H7 (cell line): ENCODE results near the gene CNOT6. TPM values are rescaled to one million over a fixed set of nuclear protein-coding genes. Genes with fewer than 3 reads are reported as not detected.
"Not testable (repeated sequence)": the region's sequence is repeated elsewhere in the genome, so short reads cannot be mapped to it uniquely, and the experiment has no call there.

ENCODE experiments used
- DNase-seq: peaks from one replicate; pipeline ENCODE4 v3.0.0; 2012
- H3K27me3 ChIP-seq: 2 replicates; pipeline ENCODE4 v1.6.0; 2011; ENCODE audit warnings: mild to moderate bottlenecking, low read length; ENCODE audit not compliant: control insufficient read depth, insufficient read depth
- H3K36me3 ChIP-seq: replicated peaks from 2 replicates; pipeline ENCODE4 v1.5.1; 2011; ENCODE audit warnings: low read length; ENCODE audit not compliant: control insufficient read depth, insufficient read depth
- H3K4me3 ChIP-seq: 2 replicates; pipeline ENCODE4 v1.5.1; 2011; ENCODE audit warnings: low read depth, mild to moderate bottlenecking, control low read depth, low read length, moderate library complexity; ENCODE audit not compliant: insufficient read depth
- total RNA-seq: library from RNA; depleted of rRNA; stranded (reverse); fragments of >200 nt; shearing (Covaris generic); gene quantifications from 2 replicates; pipeline ENCODE4 v1.2.3, GENCODE V29; 2014; rRNA removed

CNOT6 gene
- total RNA-seq = 11.2 and 17.4 TPM in 2 replicates

- Histone ChIP-seq H3K36me3 (no peaks in the 10 kb centered on the region; the same call in 1 of the 2 replicates), H3K27me3 (no peaks in the 10 kb centered on the region), H3K4me3 (peak within 1 kb of the TSS; percentile 97)
- DNase-seq = peak; percentile 99
Observed at GRCh38 chr5:180494060-180494509, at the start of gene CNOT6. CNOT6 (plus strand) TSS chr5:180494379; CDS start chr5:180529277, 34,898 bp downstream.

GRCh38 chr5:180454752-180455151 lies 39.4 kb upstream of the CNOT6 start:
- no peak overlapping the region for H3K4me3 ChIP-seq
- H3K36me3 ChIP-seq = no peaks in the 10 kb centered on the region
- H3K27me3 ChIP-seq = no peaks in the 10 kb centered on the region
- DNase-seq = no peak

- no peaks in the 10 kb centered on the region for H3K36me3 ChIP-seq
- no peak overlapping the region for H3K4me3 ChIP-seq
- no peaks in the 10 kb centered on the region for H3K27me3 ChIP-seq
- DNase-seq = no peak
Observed at GRCh38 chr5:180455872-180456271, 38.3 kb upstream of the CNOT6 start.

DNA sequence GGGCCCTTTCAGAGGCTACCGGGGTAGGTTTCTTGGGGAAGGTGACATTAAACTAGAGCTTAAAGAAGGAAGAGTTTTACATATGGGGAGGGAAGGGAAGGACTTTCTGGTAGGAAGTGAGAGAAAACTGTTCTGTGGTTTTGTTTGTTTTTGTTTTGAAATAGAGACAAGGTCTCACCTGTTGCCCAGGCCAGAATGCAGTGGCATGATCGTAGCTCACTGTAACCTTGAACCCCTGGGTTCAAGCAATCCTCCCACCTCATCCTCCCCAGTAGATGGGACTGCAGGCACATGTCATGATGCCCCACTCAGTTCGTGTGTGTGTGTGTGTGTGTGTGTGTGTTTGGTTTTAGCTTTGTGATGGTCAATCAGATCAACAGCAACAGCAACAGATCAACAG lies 37.4 kb upstream of the CNOT6 start:
- H3K4me3 ChIP-seq = no peak overlapping the region
- no peaks in the 10 kb centered on the region for H3K27me3 ChIP-seq
- DNase-seq = no peak
- H3K36me3 ChIP-seq = no peaks in the 10 kb centered on the region

DNA sequence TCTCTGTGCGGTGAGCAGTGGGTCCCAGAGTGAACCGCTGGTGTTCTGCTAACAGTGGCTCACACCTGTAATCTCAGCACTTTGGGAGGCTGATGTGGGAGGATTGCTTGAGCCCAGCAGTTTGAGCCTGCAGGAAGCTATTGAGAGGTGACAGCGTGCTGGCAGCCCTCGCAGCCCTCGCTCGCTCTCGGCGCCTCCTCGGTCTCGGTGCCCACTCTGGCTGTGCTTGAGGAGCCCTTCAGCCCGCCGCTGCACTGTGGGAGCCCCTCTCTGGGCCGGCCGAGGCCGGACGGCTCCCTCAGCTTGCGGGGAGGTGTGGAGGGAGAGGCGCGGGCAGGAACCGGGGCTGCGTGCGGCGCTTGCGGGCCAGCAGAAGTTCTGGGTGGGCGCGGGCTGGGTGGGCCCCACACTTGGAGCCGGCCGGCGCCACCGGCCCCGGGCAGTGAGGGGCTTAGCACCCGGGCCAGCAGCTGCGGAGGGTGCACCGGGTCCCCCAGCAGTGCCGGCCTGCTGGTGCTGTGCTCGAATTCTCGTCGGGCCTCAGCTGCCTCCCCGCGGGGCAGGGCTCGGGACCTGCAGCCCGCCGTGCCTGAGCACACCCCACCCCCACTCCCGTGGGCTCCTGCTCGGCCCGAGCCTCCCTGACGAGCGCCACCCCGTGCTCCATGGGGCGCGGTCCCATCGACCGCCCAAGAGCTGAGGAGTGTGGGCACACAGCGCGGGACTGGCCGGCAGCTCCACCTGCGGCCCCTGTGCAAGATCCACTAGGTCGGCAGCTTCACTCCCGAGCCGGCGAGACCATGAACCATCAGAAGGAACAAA lies 35.1 kb upstream of the CNOT6 start:
- not testable (repeated sequence) for H3K27me3 ChIP-seq, H3K4me3 ChIP-seq, H3K36me3 ChIP-seq
- peak; percentile 2 for DNase-seq

DNA sequence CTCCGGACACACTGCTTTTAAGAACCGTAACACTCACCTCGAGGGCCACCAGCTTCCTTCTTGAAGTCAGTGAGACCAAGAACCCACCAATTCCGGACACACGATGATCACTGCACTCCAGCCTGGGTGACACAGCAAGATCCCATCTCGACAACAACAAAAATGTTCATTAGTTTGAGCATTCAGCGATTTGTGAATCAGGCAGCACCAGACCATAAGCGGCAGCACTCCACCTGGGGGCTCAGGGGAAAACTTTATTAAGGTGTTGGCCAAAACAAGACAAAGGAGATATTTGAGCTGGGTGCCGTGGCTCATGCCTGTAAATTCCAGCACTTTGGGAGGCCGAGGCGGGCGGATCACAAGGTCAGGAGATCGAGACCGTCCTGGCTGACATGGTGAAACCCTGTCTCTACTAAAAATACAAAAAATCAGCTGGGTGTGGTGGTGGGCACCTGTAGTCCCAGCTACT lies 34.5 kb upstream of the CNOT6 start:
- H3K27me3 ChIP-seq, H3K36me3 ChIP-seq, H3K4me3 ChIP-seq: not testable (repeated sequence)
- peak; percentile 3 for DNase-seq

DNA sequence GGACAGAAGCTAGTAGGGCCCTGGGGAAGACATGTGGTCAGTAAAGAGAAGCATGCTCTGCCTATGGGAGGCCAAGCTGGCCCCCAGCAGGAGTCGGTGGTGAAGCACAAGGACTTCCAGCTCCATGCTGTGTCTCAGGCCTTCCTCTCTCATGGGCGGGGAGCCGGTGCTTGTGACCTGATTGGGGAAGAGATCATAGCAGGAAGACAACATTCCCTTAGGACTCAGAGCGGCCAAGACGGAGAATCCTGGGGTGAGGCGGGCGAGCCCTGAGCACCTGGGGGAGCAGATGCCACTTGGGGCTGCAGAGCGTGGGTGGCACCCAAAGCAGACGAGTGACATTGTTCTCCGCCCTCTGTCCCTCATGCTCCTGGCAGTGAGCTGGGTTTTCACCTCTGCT lies 33.3 kb upstream of the CNOT6 start:
- Histone ChIP-seq H3K4me3 (no peak overlapping the region), H3K36me3 (no peaks in the 10 kb centered on the region), H3K27me3 (no peaks in the 10 kb centered on the region)
- DNase-seq = no peak

GRCh38 chr5:180461303-180461702 lies 32.9 kb upstream of the CNOT6 start:
- H3K4me3 ChIP-seq = no peak overlapping the region
- peak; percentile 22 for DNase-seq
- H3K36me3 ChIP-seq = no peaks in the 10 kb centered on the region
- no peaks in the 10 kb centered on the region for H3K27me3 ChIP-seq

- peak; percentile 15 for DNase-seq
- no peaks in the 10 kb centered on the region for H3K36me3 ChIP-seq
- no peaks in the 10 kb centered on the region for H3K27me3 ChIP-seq
- no peak overlapping the region for H3K4me3 ChIP-seq
Observed at GRCh38 chr5:180463216-180463900, 30.8 kb upstream of the CNOT6 start.

- H3K36me3 ChIP-seq = no peaks in the 10 kb centered on the region
- no peaks in the 10 kb centered on the region for H3K27me3 ChIP-seq
- no peak for DNase-seq
- H3K4me3 ChIP-seq = no peak overlapping the region
Observed at GRCh38 chr5:180463916-180464602, 30.1 kb upstream of the CNOT6 start.

DNA sequence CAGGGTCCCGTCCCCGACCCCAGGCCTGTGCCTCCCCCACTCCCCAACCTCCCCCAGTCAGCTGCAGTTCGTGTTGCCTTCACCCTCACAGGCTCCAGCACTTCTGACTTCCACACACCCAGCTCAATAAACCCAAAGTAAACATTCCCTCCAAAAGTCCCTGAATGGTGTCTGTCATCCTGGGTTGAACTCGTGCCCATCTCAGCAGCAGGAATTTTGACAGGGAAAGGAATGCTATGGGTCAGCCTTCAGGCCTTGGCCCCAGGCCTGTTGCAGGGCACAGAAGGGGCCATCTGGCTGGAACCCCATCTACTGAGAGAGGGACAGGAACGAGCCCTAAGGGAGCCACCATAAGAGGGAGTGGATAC lies 29.6 kb upstream of the CNOT6 start:
- Histone ChIP-seq H3K27me3 (no peaks in the 10 kb centered on the region), H3K36me3 (no peaks in the 10 kb centered on the region), H3K4me3 (no peak overlapping the region)
- DNase-seq = peak; percentile 26

DNA sequence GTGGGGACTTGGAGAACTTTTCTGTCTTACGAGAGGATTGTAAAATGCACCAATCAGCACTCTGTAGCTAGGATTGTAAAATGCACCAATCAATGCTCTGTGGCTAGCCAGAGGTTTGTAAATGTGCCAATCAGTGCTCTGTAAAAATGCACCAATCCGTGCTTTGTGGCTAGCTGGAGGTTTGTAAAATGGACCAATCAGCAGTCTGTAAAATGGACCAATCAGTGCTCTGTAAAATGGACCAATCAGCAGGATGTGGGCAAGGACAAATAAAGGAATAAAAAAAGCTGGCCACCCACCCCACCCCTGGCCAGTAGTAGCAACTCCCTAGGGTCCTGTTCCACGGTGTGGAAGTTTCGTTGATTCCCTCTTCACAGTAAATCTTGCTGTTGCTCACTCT lies 29.1 kb upstream of the CNOT6 start:
- H3K4me3 ChIP-seq, H3K36me3 ChIP-seq, H3K27me3 ChIP-seq: not testable (repeated sequence)
- peak; percentile 7 for DNase-seq

DNA sequence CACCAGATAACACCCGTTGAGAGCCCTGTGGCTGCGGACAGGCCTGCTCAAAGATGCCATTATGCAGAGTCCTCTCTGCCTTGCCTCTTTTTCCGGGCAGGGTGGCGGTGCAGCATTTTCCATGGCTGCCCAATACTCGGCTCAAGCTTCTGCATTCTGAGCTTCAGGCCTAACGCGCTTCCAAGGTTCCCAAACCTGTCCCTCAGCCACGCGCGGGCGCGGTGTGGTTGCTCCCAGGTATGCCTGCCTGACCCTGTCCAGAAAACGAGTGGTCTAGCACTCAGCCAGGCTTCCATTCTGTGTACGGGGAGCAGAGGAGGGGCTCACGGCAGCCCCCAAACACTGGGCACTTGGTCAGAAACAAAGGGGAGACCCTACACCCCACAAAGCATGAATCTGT lies 27.9 kb upstream of the CNOT6 start:
- no peak for DNase-seq
- H3K4me3 ChIP-seq = no peak overlapping the region

GRCh38 chr5:180467028-180467975 lies 26.9 kb upstream of the CNOT6 start:
- DNase-seq = peak; percentile 38
- no peak overlapping the region for H3K4me3 ChIP-seq
- no peaks in the 10 kb centered on the region for H3K36me3 ChIP-seq
- H3K27me3 ChIP-seq = no peaks in the 10 kb centered on the region

More for the DNA sequence above, 27.9 kb upstream of the CNOT6 start:
- Histone ChIP-seq H3K36me3 (no peaks in the 10 kb centered on the region), H3K27me3 (no peaks in the 10 kb centered on the region)
